ENCODE results near the gene UCN3. TPM values are rescaled to one million over a fixed set of nuclear protein-coding genes. Genes with fewer than 3 reads are reported as not detected.

Gene UCN3
- total RNA-seq, 6 experiments from 2014 or later, result not detected

DNA sequence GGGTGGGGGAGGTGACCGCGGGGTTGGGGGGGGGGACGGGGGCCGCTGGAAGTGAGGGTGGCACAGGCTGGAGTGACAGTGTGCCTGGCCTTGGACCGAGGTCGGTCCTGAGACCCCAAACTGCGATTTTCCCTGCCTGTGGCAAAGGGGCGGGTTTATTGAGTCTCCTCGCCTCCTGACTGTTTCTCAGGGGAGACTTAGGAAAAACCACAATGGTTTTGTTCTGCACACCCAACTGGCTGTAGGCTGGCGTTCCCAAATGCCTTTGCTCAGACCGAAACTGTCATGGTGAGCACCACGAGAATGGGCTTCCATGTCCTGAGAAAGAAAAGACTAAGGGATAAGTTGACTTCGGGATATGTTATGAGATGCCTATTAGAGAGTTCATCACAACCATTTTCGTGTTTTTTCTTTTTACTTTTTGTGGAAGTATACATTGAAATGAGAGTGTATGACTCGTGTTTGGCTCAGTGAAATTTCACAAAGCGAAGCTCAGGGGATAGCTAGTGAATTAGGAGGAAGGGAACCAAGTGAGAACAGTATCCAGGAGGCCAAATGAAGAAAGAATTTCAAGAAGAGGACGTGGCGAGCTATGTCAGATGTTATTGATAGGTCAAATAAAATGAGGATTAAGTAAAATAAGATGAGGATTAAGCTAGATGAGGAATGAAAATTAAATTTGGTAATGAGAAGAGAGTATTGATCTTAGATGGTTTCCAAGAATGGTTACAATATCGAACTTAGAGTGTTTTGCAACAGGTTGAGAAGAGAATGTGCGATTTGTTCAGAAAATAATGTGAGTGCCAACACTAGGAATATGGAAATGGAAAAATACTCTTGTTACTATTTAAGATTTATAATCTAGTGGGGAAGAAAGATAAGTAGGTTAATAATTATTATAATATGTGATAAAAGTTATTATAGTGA is 48.5 kb downstream of the UCN3 start:
- Histone ChIP-seq H3K4me3 (peak overlapping the region; percentile 59 to 63 (median 61)), H3K36me3 (no peaks in the 10 kb centered on the region), H3K27ac (peak overlapping the region; percentile 16 to 69 (median 67)), H3K9me3 (no peaks in the 10 kb centered on the region), H3K27me3 (no peaks in the 10 kb centered on the region), H3K4me1 (peaks cover 0 to 12% (median 4%) of the 10 kb centered on the region in 4 donors)
- DNase-seq, result no peak
- TF ChIP-seq POLR2A (IDR thresholded peaks at IDR 0.05), result no peak
- TF ChIP-seq, protein P1, sequence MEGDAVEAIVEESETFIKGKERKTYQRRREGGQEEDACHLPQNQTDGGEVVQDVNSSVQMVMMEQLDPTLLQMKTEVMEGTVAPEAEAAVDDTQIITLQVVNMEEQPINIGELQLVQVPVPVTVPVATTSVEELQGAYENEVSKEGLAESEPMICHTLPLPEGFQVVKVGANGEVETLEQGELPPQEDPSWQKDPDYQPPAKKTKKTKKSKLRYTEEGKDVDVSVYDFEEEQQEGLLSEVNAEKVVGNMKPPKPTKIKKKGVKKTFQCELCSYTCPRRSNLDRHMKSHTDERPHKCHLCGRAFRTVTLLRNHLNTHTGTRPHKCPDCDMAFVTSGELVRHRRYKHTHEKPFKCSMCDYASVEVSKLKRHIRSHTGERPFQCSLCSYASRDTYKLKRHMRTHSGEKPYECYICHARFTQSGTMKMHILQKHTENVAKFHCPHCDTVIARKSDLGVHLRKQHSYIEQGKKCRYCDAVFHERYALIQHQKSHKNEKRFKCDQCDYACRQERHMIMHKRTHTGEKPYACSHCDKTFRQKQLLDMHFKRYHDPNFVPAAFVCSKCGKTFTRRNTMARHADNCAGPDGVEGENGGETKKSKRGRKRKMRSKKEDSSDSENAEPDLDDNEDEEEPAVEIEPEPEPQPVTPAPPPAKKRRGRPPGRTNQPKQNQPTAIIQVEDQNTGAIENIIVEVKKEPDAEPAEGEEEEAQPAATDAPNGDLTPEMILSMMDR (IDR thresholded peaks at IDR 0.05), result no peak
- WGBS (ENCODE audit: insufficient coverage, low coverage, low lambda C conversion rate, missing lambda C conversion rate), result 10% methylated on average over 13 of the region's 20 CpGs
- peak; percentile 26 to 38 (median 30) for ATAC-seq
- intact Hi-C loops (cut with DNase I), result no loop called here

DNA sequence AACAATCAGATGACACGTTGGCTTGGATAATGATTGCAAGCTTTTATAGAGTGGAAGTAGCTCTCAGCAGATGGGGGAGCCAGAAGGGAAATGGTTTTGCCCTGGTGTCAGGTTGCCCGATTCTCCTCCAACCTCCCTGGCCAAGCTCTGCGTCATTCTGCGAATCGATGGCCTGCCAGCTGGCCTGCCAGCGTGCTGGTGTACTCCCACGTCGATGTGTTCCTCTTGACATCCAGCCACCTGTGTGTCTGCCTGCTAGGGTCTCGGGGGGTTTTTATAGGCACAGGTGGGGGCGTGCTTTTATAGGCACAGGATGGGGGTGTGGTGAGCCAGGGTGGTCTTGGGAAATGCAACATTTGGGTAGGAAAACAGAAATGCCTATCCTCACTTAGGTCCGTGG is 52.2 kb downstream of the UCN3 start:
- DNase-seq, result no peak
- 100% methylated on average over 5 of the region's 11 CpGs for WGBS (ENCODE audit: insufficient coverage, low coverage, low lambda C conversion rate, missing lambda C conversion rate)
- Histone ChIP-seq H3K4me3 (no peak overlapping the region), H3K27ac (no peak overlapping the region), H3K36me3 (no peaks in the 10 kb centered on the region), H3K27me3 (no peaks in the 10 kb centered on the region), H3K9me3 (no peaks in the 10 kb centered on the region), H3K4me1 (peaks cover 0 to 12% (median 4%) of the 10 kb centered on the region in 4 donors)
- ATAC-seq, result peak in 1 of 4 donors; percentile 52
- TF ChIP-seq, protein P1 (IDR thresholded peaks at IDR 0.05), result no peak
- TF ChIP-seq POLR2A (IDR thresholded peaks at IDR 0.05), result no peak
- intact Hi-C loops (cut with DNase I), result no loop called here

DNA sequence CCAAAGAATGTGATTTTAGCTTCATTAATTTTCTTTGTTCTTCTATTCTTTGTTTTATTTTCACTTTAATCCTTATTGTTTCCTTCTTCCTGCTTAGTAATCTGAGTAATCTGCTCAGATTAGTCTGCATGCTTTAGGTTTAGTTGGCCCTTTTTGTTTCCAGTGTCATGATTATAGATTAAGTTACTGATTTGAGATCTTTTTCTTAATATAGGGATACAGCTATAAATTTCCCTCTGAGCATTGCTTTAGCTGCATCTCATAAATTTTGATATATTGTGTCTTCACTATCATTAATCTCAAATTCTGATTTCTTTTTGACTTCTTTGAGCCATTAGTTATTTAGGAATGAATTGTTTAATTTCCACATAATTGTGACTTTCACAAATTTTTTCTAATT is 53.8 kb downstream of the UCN3 start:
- Histone ChIP-seq H3K27ac (no peak overlapping the region), H3K27me3 (no peaks in the 10 kb centered on the region), H3K36me3 (no peaks in the 10 kb centered on the region), H3K4me1 (peaks cover 0 to 12% (median 2%) of the 10 kb centered on the region in 4 donors), H3K4me3 (no peak overlapping the region), H3K9me3 (no peaks in the 10 kb centered on the region)
- intact Hi-C loops (cut with DNase I), result no loop called here
- DNase-seq (no peak), ATAC-seq (no peak)
- no peak for TF ChIP-seq POLR2A (IDR thresholded peaks at IDR 0.05)
- TF ChIP-seq, protein P1 (IDR thresholded peaks at IDR 0.05), result no peak

DNA sequence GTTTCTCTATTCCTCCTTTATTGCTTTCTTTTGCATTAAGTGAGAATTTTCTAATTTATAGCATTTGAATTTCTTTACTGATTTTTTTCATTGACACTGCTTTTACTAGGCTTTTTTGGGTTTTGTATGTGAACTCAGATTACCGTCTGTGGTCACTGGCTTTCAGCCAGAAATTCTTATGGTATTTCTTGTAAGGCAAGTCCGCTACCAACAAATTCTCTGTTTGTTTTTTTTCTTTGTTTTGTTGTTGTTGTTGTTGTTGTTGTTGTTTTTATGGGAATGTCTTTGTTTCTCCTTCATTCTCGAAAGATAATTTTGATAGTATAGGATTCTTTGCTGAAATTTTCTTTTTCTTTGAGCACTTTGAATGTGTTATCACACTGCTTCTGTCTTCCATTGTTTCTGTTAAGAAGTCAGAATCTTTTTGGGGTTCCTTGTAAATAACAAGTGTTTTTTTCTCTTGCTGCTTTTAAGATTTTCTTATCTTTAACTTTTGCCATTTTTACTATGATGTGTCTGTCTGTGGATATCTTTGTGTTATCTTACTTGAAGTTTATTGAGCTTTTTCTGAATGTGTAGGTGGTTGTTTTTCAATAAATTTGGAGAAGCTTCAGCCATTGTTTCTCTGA is 54.8 kb downstream of the UCN3 start:
- ATAC-seq, result no peak
- no peaks in the 10 kb centered on the region for H3K36me3 ChIP-seq
- no peak overlapping the region for H3K4me3 ChIP-seq
- H3K27me3 ChIP-seq, result no peaks in the 10 kb centered on the region
- no peak overlapping the region for H3K27ac ChIP-seq
- 85% methylated on average over 3 of the region's 3 CpGs for WGBS (ENCODE audit: insufficient coverage, low coverage, low lambda C conversion rate, missing lambda C conversion rate)
- H3K9me3 ChIP-seq, result no peaks in the 10 kb centered on the region
- TF ChIP-seq, protein P1 (IDR thresholded peaks at IDR 0.05), result no peak
- TF ChIP-seq POLR2A (IDR thresholded peaks at IDR 0.05), result no peak
- peaks cover 0 to 5% (median 0%) of the 10 kb centered on the region in 4 donors for H3K4me1 ChIP-seq
- DNase-seq, result no peak
- intact Hi-C loops (cut with DNase I), result no loop called here

Data from right lobe of liver (tissue), 6 donors.